ENCODE data around the gene RNF223. TPM values are rescaled to one million over a fixed set of nuclear protein-coding genes. Genes with fewer than 3 reads are reported as not detected.
A peak's percentile ranks its signal among the peaks of the same experiment; 100 is the strongest.

Gene RNF223
- total and polyA plus RNA-seq, 2 of the 13 experiments (the other 11 are each of a cell fraction or from before 2014, with no cell fraction given) = 0.03 TPM; not detected in 1

DNA sequence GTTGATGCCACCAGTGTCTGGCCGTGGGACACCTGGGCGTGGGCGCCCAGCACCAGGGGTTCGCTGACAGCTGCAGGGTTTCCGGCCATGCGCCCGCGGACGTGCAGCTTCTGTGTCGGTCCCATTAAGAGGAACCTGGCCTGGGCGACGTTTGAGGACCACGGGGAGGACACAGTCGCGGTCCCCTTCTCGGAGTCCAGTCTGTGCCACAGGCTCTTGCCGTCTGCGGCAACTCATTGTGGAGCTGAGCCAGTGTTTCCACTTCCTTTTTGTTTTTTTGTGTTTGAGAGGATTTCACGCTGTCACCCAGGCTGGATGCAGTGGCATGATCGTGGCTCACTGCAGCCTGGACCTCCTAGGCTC is 43.3 kb upstream of the RNF223 start (continued):
- TF ChIP-seq ZBTB3 (CRISPR knock-in tag; IDR thresholded peaks at IDR 0.05; ENCODE audit: borderline replicate concordance, low read depth) = no peak
- TF ChIP-seq, protein P1, sequence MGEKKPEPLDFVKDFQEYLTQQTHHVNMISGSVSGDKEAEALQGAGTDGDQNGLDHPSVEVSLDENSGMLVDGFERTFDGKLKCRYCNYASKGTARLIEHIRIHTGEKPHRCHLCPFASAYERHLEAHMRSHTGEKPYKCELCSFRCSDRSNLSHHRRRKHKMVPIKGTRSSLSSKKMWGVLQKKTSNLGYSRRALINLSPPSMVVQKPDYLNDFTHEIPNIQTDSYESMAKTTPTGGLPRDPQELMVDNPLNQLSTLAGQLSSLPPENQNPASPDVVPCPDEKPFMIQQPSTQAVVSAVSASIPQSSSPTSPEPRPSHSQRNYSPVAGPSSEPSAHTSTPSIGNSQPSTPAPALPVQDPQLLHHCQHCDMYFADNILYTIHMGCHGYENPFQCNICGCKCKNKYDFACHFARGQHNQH (CRISPR knock-in tag; IDR thresholded peaks at IDR 0.05) = no peak
- no peak for TF ChIP-seq ZNF430 (CRISPR knock-in tag; IDR thresholded peaks at IDR 0.05)
- TF ChIP-seq ISL2 (CRISPR knock-in tag; IDR thresholded peaks at IDR 0.05) = no peak
- no peak for TF ChIP-seq ZNF839 (CRISPR knock-in tag; IDR thresholded peaks at IDR 0.05; ENCODE audit: borderline replicate concordance)
- no peak for TF ChIP-seq KAT7 (CRISPR knock-in tag; IDR thresholded peaks at IDR 0.05; ENCODE audit: borderline replicate concordance)

DNA sequence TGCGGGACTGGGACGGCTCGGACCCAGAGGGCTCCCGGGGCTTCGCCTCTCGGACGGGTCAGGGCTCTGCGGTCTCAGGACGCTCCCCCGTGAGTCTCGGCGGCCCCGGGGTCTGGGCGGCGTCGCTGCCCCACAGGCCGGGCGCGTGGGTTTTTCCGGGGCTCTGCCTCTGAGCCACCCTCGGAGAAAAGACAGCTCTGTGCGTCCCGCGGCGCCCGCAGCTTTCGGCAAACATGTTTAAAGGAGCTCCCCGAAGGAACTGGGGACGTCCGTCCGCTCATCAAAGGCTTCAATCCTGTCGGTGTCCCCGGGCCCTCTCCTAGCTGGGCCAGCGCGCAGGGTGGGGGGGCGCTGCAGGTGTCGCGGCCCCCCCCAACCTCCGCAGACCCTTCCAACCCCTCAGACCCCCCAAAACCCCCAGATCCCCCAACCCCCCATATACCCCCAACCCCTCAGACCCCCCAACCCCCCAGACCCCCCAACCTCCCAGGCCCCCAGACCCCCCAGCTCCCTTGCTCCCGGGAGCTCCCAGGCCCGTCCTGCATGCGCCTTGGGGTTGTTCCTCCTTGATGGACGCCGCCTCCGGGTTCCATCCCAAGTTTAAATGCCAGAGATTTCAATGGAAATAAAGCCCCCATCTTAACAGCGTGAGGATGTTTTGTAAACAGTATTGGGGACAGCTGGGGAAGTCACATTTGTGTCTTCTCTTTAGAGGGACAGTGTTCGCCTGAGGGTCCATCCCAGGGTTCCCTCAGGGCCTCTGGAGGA is 42.8 kb upstream of the RNF223 start:
- POLR2A ChIA-PET = interaction anchor here (0.7 to 1.9 kb wide), 5 partner anchors 8 to 927 kb away, joined by 3 to 9 read pairs (median 5); no protein-coding TSS in a partner anchor
- DNase-seq (ENCODE audit: low spot score) (no peak), FAIRE-seq (no peak), ATAC-seq (no peak; the same call in 2 of the 3 replicates)
- 22% methylated on average over 25 of the region's 47 CpGs for WGBS (ENCODE audit: low lambda C conversion rate)
- Histone ChIP-seq H3K27ac (ENCODE audit: extremely low read length, insufficient read depth, low read length) (no peak overlapping the region), H3K9me3 (ENCODE audit: low read length) (peaks cover 10% of the 10 kb centered on the region), H3K9ac (ENCODE audit: insufficient read depth, low read depth, low read length) (no peak overlapping the region), H3K27me3 (ENCODE audit: control insufficient read depth in 1 of 2, insufficient read depth in 2 of 2, low read length in 2 of 2) (peaks cover 7 to 37% of the 10 kb centered on the region in 2 experiments; a peak in 4 of 5 replicates), H3K79me2 (ENCODE audit: insufficient read depth, low read length) (peaks cover 6% of the 10 kb centered on the region), H3K36me3 (replicated peaks in 1 of 2; ENCODE audit: control insufficient read depth in 1 of 2, insufficient read depth in 2 of 2, low read length in 2 of 2) (peaks cover 5 to 7% of the 10 kb centered on the region in 2 experiments; a peak in 3 of 5 replicates), H3K4me2 (ENCODE audit: low read depth, low read length) (peak overlapping the region; percentile 88), H3K4me1 (ENCODE audit: insufficient read depth, low read length) (peaks cover 32% of the 10 kb centered on the region), H2AFZ (ENCODE audit: low read length) (no peak overlapping the region), H4K20me1 (ENCODE audit: insufficient read depth, low read length) (no peaks in the 10 kb centered on the region), H3K4me3 (replicated peaks in 1 of 3; ENCODE audit: insufficient read depth in 1 of 3, low read depth in 2 of 3, low read length in 3 of 3) (peak overlapping the region; percentile 54 to 76 (median 63))
- BruUV-seq (replicated peaks) = no TSS peak
- intact Hi-C loops (cut with micrococcal nuclease; ENCODE audit: unreplicated experiment) (no loop called here), in situ Hi-C loops (cut with HindIII; ENCODE audit: extremely low pct_ligation_motif_present, low pct_unique_long_range_greater_than_20kb) (no loop called here)
- CTCF ChIA-PET (ENCODE audit: low intra/inter-chr PET ratio, low total read pairs) = no interaction called here
- TF ChIP-seq PCBP1 (IDR thresholded peaks at IDR 0.05; ENCODE audit: borderline replicate concordance, low read depth, low read length) = peak; percentile 81; the same call in 1 of the 2 replicates
- TF ChIP-seq MAF1 (CRISPR knock-in tag; IDR thresholded peaks at IDR 0.05; ENCODE audit: borderline replicate concordance) = no peak
- TF ChIP-seq, protein P2, sequence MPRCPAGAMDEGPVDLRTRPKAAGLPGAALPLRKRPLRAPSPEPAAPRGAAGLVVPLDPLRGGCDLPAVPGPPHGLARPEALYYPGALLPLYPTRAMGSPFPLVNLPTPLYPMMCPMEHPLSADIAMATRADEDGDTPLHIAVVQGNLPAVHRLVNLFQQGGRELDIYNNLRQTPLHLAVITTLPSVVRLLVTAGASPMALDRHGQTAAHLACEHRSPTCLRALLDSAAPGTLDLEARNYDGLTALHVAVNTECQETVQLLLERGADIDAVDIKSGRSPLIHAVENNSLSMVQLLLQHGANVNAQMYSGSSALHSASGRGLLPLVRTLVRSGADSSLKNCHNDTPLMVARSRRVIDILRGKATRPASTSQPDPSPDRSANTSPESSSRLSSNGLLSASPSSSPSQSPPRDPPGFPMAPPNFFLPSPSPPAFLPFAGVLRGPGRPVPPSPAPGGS (CRISPR knock-in tag; IDR thresholded peaks at IDR 0.05) = no peak
- TF ChIP-seq, protein P3, sequence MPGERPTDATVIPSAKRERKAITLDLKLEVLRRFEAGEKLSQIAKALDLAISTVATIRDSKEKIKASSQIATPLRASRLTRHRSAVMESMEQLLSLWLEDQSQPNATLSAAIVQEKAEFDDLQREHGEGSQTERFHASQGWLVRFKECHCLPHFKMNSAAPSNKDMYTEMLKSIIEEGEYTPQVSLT (CRISPR knock-in tag; IDR thresholded peaks at IDR 0.05; ENCODE audit: borderline replicate concordance, low read depth) = no peak
- TF ChIP-seq, protein P4, sequence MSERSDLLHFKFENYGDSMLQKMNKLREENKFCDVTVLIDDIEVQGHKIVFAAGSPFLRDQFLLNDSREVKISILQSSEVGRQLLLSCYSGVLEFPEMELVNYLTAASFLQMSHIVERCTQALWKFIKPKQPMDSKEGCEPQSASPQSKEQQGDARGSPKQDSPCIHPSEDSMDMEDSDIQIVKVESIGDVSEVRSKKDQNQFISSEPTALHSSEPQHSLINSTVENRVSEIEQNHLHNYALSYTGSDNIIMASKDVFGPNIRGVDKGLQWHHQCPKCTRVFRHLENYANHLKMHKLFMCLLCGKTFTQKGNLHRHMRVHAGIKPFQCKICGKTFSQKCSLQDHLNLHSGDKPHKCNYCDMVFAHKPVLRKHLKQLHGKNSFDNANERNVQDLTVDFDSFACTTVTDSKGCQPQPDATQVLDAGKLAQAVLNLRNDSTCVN (CRISPR knock-in tag; IDR thresholded peaks at IDR 0.05; ENCODE audit: borderline replicate concordance) = no peak
- TF ChIP-seq, protein P5, sequence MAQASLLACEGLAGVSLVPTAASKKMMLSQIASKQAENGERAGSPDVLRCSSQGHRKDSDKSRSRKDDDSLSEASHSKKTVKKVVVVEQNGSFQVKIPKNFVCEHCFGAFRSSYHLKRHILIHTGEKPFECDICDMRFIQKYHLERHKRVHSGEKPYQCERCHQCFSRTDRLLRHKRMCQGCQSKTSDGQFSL (CRISPR knock-in tag; IDR thresholded peaks at IDR 0.05) = 0 out of 2 replicates have a peak, but pooled peaks have one; percentile 37
- TF ChIP-seq, protein P6, sequence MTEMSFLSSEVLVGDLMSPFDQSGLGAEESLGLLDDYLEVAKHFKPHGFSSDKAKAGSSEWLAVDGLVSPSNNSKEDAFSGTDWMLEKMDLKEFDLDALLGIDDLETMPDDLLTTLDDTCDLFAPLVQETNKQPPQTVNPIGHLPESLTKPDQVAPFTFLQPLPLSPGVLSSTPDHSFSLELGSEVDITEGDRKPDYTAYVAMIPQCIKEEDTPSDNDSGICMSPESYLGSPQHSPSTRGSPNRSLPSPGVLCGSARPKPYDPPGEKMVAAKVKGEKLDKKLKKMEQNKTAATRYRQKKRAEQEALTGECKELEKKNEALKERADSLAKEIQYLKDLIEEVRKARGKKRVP (CRISPR knock-in tag; IDR thresholded peaks at IDR 0.05) = no peak
- no peak for TF ChIP-seq ZFP36 (IDR thresholded peaks at IDR 0.05; ENCODE audit: borderline replicate concordance, low read depth, low read length, partially characterized antibody)
- TF ChIP-seq NR2F6 (IDR thresholded peaks at IDR 0.05) = no peak
- TF ChIP-seq NR2F6 (CRISPR knock-in tag; IDR thresholded peaks at IDR 0.05) = no peak

All from HepG2 (cell line).